ENCODE measurements around the gene SLC39A8.
"Not testable (repeated sequence)": the region's sequence is repeated elsewhere in the genome, so short reads cannot be mapped to it uniquely, and the experiment has no call there.

The SLC39A8 gene

GRCh38 chr4:102244878-102245535 lies 100.3 kb downstream of the SLC39A8 start:
- H3K27me3 Mint-ChIP-seq (ENCODE audit: low read depth): no peaks in the 10 kb centered on the region
- TF ChIP-seq CTCF (IDR thresholded peaks at IDR 0.05; ENCODE audit: unreplicated experiment in 3 of 3): no peak
- H3K4me3 Mint-ChIP-seq: no peak overlapping the region
- H3K4me1 Mint-ChIP-seq: no peaks in the 10 kb centered on the region
- H3K9me3 Mint-ChIP-seq: peaks cover 20% of the 10 kb centered on the region
- no peaks in the 10 kb centered on the region for H3K36me3 Mint-ChIP-seq (ENCODE audit: low read depth)
- H3K27ac Mint-ChIP-seq: no peak overlapping the region

- H3K4me1 Mint-ChIP-seq; H3K4me3 Mint-ChIP-seq; H3K27ac Mint-ChIP-seq; H3K27me3 Mint-ChIP-seq (ENCODE audit: low read depth); H3K36me3 Mint-ChIP-seq (ENCODE audit: low read depth): not testable (repeated sequence)
- peaks cover 20% of the 10 kb centered on the region for H3K9me3 Mint-ChIP-seq
These were observed 102.0 kb downstream of the SLC39A8 start for GRCh38 chr4:102243296-102243695.

- peaks cover 8% of the 10 kb centered on the region for H3K9me3 Mint-ChIP-seq
- no peak for TF ChIP-seq CTCF (IDR thresholded peaks at IDR 0.05; ENCODE audit: unreplicated experiment in 3 of 3)
- no peak overlapping the region for H3K4me3 Mint-ChIP-seq
- H3K27me3 Mint-ChIP-seq (ENCODE audit: low read depth): peaks cover 3% of the 10 kb centered on the region
- H3K4me1 Mint-ChIP-seq: no peaks in the 10 kb centered on the region
- no peaks in the 10 kb centered on the region for H3K36me3 Mint-ChIP-seq (ENCODE audit: low read depth)
- H3K27ac Mint-ChIP-seq: no peak overlapping the region
These were observed 110.9 kb downstream of the SLC39A8 start for GRCh38 chr4:102234243-102234838.

GRCh38 chr4:102230194-102230593 lies 115.1 kb downstream of the SLC39A8 start:
- no peak overlapping the region for H3K27ac Mint-ChIP-seq
- peaks cover 8% of the 10 kb centered on the region for H3K9me3 Mint-ChIP-seq
- peaks cover under 1% of the 10 kb centered on the region for H3K27me3 Mint-ChIP-seq (ENCODE audit: low read depth)
- no peak for TF ChIP-seq CTCF (IDR thresholded peaks at IDR 0.05; ENCODE audit: unreplicated experiment in 3 of 3)
- no peaks in the 10 kb centered on the region for H3K36me3 Mint-ChIP-seq (ENCODE audit: low read depth)
- H3K4me3 Mint-ChIP-seq: no peak overlapping the region
- no peaks in the 10 kb centered on the region for H3K4me1 Mint-ChIP-seq

GRCh38 chr4:102227388-102227787 lies 117.9 kb downstream of the SLC39A8 start:
- no peaks in the 10 kb centered on the region for H3K4me1 Mint-ChIP-seq
- no peak overlapping the region for H3K27ac Mint-ChIP-seq
- no peak for TF ChIP-seq CTCF (IDR thresholded peaks at IDR 0.05; ENCODE audit: unreplicated experiment in 3 of 3)
- H3K9me3 Mint-ChIP-seq: peaks cover 6% of the 10 kb centered on the region
- H3K27me3 Mint-ChIP-seq (ENCODE audit: low read depth): no peaks in the 10 kb centered on the region
- H3K36me3 Mint-ChIP-seq (ENCODE audit: low read depth): no peaks in the 10 kb centered on the region
- no peak overlapping the region for H3K4me3 Mint-ChIP-seq

- Mint-ChIP-seq H3K27ac (no peak overlapping the region), H3K36me3 (ENCODE audit: low read depth) (no peaks in the 10 kb centered on the region), H3K4me1 (no peaks in the 10 kb centered on the region), H3K27me3 (ENCODE audit: low read depth) (no peaks in the 10 kb centered on the region), H3K4me3 (no peak overlapping the region), H3K9me3 (peaks cover 8% of the 10 kb centered on the region)
- TF ChIP-seq CTCF (IDR thresholded peaks at IDR 0.05; ENCODE audit: unreplicated experiment in 3 of 3): no peak
These were observed 121.8 kb downstream of the SLC39A8 start for GRCh38 chr4:102223461-102223860.
